Pancreas (tissue), 10 donors: ENCODE data around the gene SPHKAP. TPM values are rescaled to one million over a fixed set of nuclear protein-coding genes. Genes with fewer than 3 reads are reported as not detected.

Source experiments
- ATAC-seq, 4 donors: fragments of 200-7000 bp; cut with Tn5 transposase; one replicate each; pipeline versions ENCODE4 v1.8.0 to v1.9.1; 2020; ENCODE audit warnings: mild to moderate bottlenecking in 4 of 4, moderate library complexity in 4 of 4
- DNase-seq, 6 donors: peaks; one replicate each; pipeline ENCODE4 v3.0.0-alpha.2; 2020
- FAIRE-seq: peaks from 2 replicates; lab custom pipeline; 2012; peaks lifted over from hg19 to GRCh38; lab: Jason Lieb, UNC
- H3K27ac ChIP-seq, 4 donors: fragments of 200-600 bp; sonication (generic); 1 replicate in 3 of 4; 2 replicates in 1 of 4; pipeline versions ENCODE4 v1.5.0 to v1.8.0; 2020
- H3K27me3 ChIP-seq, 4 donors: fragments of 200-600 bp; one replicate each; pipeline ENCODE4 v1.8.0; 2021
- H3K36me3 ChIP-seq, 3 donors: fragments of 200-600 bp; sonication (generic) in 1 of 3; one replicate each; pipeline versions ENCODE4 v1.5.0 to v1.8.0; 2020 to 2021
- H3K4me1 ChIP-seq, 3 donors: fragments of 200-600 bp; one replicate each; pipeline ENCODE4 v1.8.0; 2021
- H3K4me3 ChIP-seq, 4 donors: fragments of 200-600 bp; sonication (generic) in 2 of 4; one replicate each; pipeline versions ENCODE4 v1.5.0 to v1.8.0; 2020 to 2021
- H3K9me3 ChIP-seq, 4 donors: fragments of 200-600 bp; one replicate each; pipeline ENCODE4 v1.8.0; 2021
- WGBS, 2 donors: extraction: QIAGEN DNeasy Blood & Tissue Kit; methylation state at CpG; one replicate each; pipeline ENCODE4 v1.1.7; 2013; 5-methylcytosine and 5-hydroxymethylcytosine counted together
- intact Hi-C, 3 donors: fragments of 100-400 bp; cut with DNase I; formaldehyde crosslinking; loops; one replicate each; pipeline versions ENCODE4 v1.11.1 to v1.14.2; 2022
- polyA plus RNA-seq, 2 donors: library from polyadenylated mRNA; stranded (reverse); fragments of 200-250 nt; gene quantifications; one replicate each; pipeline ENCODE4 v1.2.3, GENCODE V29; 2013
- total RNA-seq, 6 donors: library from RNA; stranded (reverse); fragmentation: NEBNext Ultra II Directional in 4 of 6; extraction: Animal tissue kit (Norgen Biotek cat#: 25700) in 4 of 6; gene quantifications; one replicate each; pipeline versions ENCODE4 v1.2.1 to v1.2.4, GENCODE V29; 2021 to 2023
- TF ChIP-seq, protein P1 (sequence below), 4 donors: fragments of 200-600 bp; sonication (generic) in 3 of 4; IDR thresholded peaks; one replicate each; pipeline versions ENCODE4 v1.5.0 to v1.8.0; 2021; ENCODE audit warnings: antibody characterized with exemption in 4 of 4
- donor health status: healthy with polysubstance abuse.
- donor health status: DM: no; HTN: no; CAD: no; lungs with moderate emphysema.
- donor health status: DM: no; HTN: no; CAD: no.
- donor health status: control.
- donor health status: control.
- donor health status: Bipolar disorder and iron deficiency.
- donor health status: DM: yes; HTN: yes; CAD: no.
- donor health status: DM: no; HTN: no; CAD: no.
- donor health status: DM: no; HTN: no; CAD: no.
- donor health status: DM: yes; HTN: yes; CAD: no.

Gene SPHKAP
- total and polyA plus RNA-seq, 8 donors: under 0.01 to 0.06 (median 0.02) TPM; not detected in 5

DNA sequence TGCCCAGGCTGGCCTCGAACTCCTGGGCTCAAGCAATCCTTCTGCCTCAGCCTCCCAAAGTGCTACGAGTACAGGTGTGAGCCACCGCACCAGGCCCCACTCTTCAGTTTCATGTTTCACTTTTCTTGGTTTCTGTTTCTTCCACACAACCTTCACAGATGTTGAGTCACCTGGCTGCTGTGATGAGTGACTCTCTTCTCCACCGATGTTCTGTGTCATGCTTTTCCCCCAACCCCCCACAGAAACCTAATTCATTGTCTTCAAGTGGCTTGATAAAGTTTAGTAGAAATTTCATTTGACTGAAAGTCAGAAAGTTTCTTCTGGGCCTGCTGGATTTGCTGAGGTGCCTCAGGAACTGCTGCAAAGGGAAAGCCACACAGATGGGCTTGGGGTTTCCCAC is 78.5 kb downstream of the SPHKAP start:
- WGBS, 2 donors: 73 to 80% methylated on average over 4 of the region's 4 CpGs

DNA sequence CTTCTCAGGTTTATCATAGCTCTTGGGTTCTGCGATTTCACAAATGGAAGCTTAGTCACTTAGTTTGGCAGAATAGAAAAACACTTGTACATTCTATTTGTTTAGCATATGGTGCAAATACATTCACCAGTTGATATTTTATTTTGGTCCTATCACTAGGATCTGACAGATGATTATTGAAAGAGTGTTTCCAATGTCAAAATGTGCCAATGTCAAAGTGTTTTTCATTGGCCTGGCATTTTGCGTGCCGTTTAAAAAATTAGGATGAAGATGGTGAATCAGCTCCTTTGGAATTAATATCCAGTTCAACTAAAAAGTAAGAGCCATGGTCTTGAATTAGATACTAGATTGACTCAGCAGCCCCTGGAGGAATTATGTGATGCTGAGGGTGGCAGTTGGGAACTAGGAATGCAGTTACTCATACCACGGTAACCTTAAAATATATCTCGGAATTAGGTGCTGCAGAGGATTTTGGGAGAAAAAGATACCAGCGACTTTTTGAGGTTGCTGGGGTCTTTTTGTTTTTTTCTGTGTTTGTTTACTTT is 87.0 kb downstream of the SPHKAP start:
- H3K36me3 ChIP-seq: no peaks in the 10 kb centered on the region
- WGBS, 2 donors: 79 to 83% methylated on average over 6 of the region's 6 CpGs
- no peaks in the 10 kb centered on the region for H3K27me3 ChIP-seq
- H3K9me3 ChIP-seq: no peaks in the 10 kb centered on the region
- no peak for ATAC-seq
- H3K4me3 ChIP-seq: no peak overlapping the region
- no peaks in the 10 kb centered on the region for H3K4me1 ChIP-seq
- DNase-seq: no peak
- no peak for FAIRE-seq
- no peak overlapping the region for H3K27ac ChIP-seq
- TF ChIP-seq, protein P1, sequence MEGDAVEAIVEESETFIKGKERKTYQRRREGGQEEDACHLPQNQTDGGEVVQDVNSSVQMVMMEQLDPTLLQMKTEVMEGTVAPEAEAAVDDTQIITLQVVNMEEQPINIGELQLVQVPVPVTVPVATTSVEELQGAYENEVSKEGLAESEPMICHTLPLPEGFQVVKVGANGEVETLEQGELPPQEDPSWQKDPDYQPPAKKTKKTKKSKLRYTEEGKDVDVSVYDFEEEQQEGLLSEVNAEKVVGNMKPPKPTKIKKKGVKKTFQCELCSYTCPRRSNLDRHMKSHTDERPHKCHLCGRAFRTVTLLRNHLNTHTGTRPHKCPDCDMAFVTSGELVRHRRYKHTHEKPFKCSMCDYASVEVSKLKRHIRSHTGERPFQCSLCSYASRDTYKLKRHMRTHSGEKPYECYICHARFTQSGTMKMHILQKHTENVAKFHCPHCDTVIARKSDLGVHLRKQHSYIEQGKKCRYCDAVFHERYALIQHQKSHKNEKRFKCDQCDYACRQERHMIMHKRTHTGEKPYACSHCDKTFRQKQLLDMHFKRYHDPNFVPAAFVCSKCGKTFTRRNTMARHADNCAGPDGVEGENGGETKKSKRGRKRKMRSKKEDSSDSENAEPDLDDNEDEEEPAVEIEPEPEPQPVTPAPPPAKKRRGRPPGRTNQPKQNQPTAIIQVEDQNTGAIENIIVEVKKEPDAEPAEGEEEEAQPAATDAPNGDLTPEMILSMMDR (IDR thresholded peaks at IDR 0.05): no peak
- intact Hi-C loops: no loop called here

More for the DNA sequence above, 78.5 kb downstream of the SPHKAP start:
- H3K4me3 ChIP-seq: no peak overlapping the region
- TF ChIP-seq, protein P1 (IDR thresholded peaks at IDR 0.05): no peak
- no peaks in the 10 kb centered on the region for H3K9me3 ChIP-seq
- intact Hi-C loops: no loop called here
- H3K4me1 ChIP-seq: no peaks in the 10 kb centered on the region
- no peak for ATAC-seq
- no peaks in the 10 kb centered on the region for H3K36me3 ChIP-seq
- no peak for FAIRE-seq
- H3K27ac ChIP-seq: no peak overlapping the region
- no peak for DNase-seq
- H3K27me3 ChIP-seq: no peaks in the 10 kb centered on the region

DNA sequence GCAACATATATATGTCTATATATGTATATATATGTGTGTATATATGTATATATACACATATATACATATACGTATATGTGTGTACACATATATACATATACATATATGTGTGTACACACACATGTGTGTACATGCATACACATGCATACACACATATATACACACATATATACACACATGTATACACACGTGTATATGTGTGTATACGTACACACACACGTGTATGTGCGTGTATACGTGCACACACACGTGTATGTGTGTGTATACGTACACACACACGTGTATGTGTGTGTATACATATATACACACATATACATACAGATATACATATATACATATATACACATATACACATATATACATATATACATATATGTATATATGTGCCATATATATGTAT is 89.4 kb downstream of the SPHKAP start:
- Histone ChIP-seq H3K4me1 (no peaks in the 10 kb centered on the region), H3K27ac (no peak overlapping the region), H3K9me3 (no peaks in the 10 kb centered on the region), H3K27me3 (no peaks in the 10 kb centered on the region), H3K4me3 (no peak overlapping the region), H3K36me3 (no peaks in the 10 kb centered on the region)
- TF ChIP-seq, protein P1 (IDR thresholded peaks at IDR 0.05): no peak
- ATAC-seq: no peak
- DNase-seq: no peak
- no peak for FAIRE-seq
- 50 to 71% methylated on average over 9 of the region's 9 CpGs for WGBS, 2 donors
- intact Hi-C loops: no loop called here

DNA sequence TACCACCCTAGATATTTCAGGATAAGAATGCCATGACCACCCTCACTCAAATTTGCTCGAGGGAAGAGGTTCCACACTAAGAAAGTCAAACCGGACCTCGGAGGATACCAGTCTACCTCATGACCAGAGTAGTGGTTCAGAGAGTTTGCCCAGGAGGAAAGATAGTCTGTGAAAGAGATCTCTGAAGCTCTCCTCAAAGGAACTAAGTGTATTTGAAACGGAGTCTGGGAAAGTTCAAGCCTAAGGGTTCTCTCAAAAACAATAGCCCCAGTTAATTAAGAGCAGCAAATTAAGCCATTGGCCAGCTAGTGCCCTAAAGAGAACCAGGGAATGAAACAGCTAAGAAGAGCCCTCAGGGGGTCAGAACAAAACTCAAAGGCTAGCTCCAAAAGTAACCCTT is 94.9 kb downstream of the SPHKAP start:
- ATAC-seq: no peak
- intact Hi-C loops: no loop called here
- H3K27me3 ChIP-seq: no peaks in the 10 kb centered on the region
- H3K27ac ChIP-seq: no peak overlapping the region
- H3K4me1 ChIP-seq: no peaks in the 10 kb centered on the region
- TF ChIP-seq, protein P1 (IDR thresholded peaks at IDR 0.05): no peak
- no peak for DNase-seq
- no peak for FAIRE-seq
- H3K4me3 ChIP-seq: no peak overlapping the region
- no peaks in the 10 kb centered on the region for H3K36me3 ChIP-seq
- WGBS, 2 donors: 71 to 79% methylated on average over 4 of the region's 4 CpGs
- no peaks in the 10 kb centered on the region for H3K9me3 ChIP-seq

DNA sequence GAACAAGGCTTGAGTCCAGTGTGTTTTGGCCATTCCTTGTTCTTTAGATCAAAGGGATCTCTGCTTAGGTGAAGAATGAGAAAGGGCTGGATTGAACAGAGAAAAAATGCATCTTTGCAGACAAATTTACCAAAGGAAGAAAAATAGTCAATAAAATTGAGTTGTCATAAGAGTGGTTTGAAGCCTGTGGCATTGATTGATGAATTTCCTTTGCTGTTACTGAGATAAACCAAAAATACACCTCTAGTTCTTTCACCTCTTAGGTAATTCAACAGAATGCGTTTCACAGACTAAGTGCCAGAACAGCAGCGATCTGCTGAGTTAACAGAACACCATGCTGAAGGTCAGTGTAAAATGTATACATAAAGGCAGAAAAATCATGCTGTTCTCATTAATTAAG is 96.8 kb downstream of the SPHKAP start:
- H3K4me3 ChIP-seq: no peak overlapping the region
- ATAC-seq (no peak), FAIRE-seq (no peak), DNase-seq (no peak)
- WGBS, 2 donors: 9 to 11% methylated on average over 2 of the region's 2 CpGs
- no peaks in the 10 kb centered on the region for H3K4me1 ChIP-seq
- TF ChIP-seq, protein P1 (IDR thresholded peaks at IDR 0.05): no peak
- H3K9me3 ChIP-seq: no peaks in the 10 kb centered on the region
- H3K36me3 ChIP-seq: no peaks in the 10 kb centered on the region
- intact Hi-C loops: no loop called here
- no peaks in the 10 kb centered on the region for H3K27me3 ChIP-seq
- H3K27ac ChIP-seq: no peak overlapping the region
